KMS-11 (cell line): ENCODE results near the gene ABCA9.
"Not testable (repeated sequence)": the region's sequence is repeated elsewhere in the genome, so short reads cannot be mapped to it uniquely, and the experiment has no call there.

Experiments
- H2AFZ ChIP-seq: fragments of 200-600 bp; sonication (generic); 2 replicates; pipeline ENCODE4 v1.6.1; 2016; ENCODE audit warnings: antibody characterized with exemption, mixed run types, low read depth
- H3K27ac ChIP-seq: fragments of 200-600 bp; sonication (generic); 2 replicates; pipeline ENCODE4 v1.6.1; 2016; ENCODE audit warnings: mild to moderate bottlenecking, mixed run types
- H3K27me3 ChIP-seq: fragments of 200-600 bp; sonication (generic); 2 replicates; pipeline ENCODE4 v1.6.1; 2017; ENCODE audit warnings: mild to moderate bottlenecking, low read depth, mixed run types, moderate library complexity; ENCODE audit not compliant: insufficient read depth
- H3K36me3 ChIP-seq: fragments of 200-600 bp; sonication (generic); 2 replicates; pipeline ENCODE4 v1.6.1; 2017; ENCODE audit warnings: mild to moderate bottlenecking, mixed run types; ENCODE audit not compliant: insufficient read depth
- H3K4me1 ChIP-seq: fragments of 200-600 bp; sonication (generic); 2 replicates; pipeline ENCODE4 v1.6.1; 2016; ENCODE audit warnings: mild to moderate bottlenecking, low read depth, mixed run types; ENCODE audit not compliant: poor library complexity, severe bottlenecking
- H3K4me2 ChIP-seq: fragments of 200-600 bp; sonication (generic); 2 replicates; pipeline ENCODE4 v1.7.0; 2016; ENCODE audit warnings: mild to moderate bottlenecking, mixed run types
- H3K4me3 ChIP-seq: fragments of 200-600 bp; sonication (generic); IDR thresholded peaks from 2 replicates; pipeline ENCODE4 v1.6.1; 2017; ENCODE audit warnings: low read depth, low read length, mixed read lengths; ENCODE audit not compliant: insufficient read depth
- H3K79me2 ChIP-seq: fragments of 200-600 bp; sonication (generic); 2 replicates; pipeline ENCODE4 v1.6.1; 2016; ENCODE audit warnings: low read depth, mixed run types; ENCODE audit not compliant: insufficient read depth
- H3K9ac ChIP-seq: fragments of 200-600 bp; sonication (generic); 2 replicates; pipeline ENCODE4 v1.6.1; 2016; ENCODE audit warnings: mild to moderate bottlenecking, mixed run types
- H4K20me1 ChIP-seq: fragments of 200-600 bp; sonication (generic); 2 replicates; pipeline ENCODE4 v1.6.1; 2016; ENCODE audit warnings: mild to moderate bottlenecking, mixed run types; ENCODE audit not compliant: insufficient read depth
- TF ChIP-seq, protein P1 (sequence below): fragments of 200-600 bp; sonication (generic); conservative IDR thresholded peaks from 2 replicates; pipeline ENCODE4 v1.6.1; 2017; ENCODE audit warnings: low read depth, mild to moderate bottlenecking, antibody characterized with exemption, low read length, moderate library complexity, mixed read lengths

Gene ABCA9

GRCh38 chr17:68950725-68951124 lies 110.0 kb downstream of the ABCA9 start:
- no peak overlapping the region for H3K4me3 ChIP-seq
- H3K27me3 ChIP-seq: no peaks in the 10 kb centered on the region
- H3K79me2 ChIP-seq: no peaks in the 10 kb centered on the region
- no peak overlapping the region for H3K4me2 ChIP-seq
- H3K9ac ChIP-seq: no peak overlapping the region
- TF ChIP-seq, protein P1, sequence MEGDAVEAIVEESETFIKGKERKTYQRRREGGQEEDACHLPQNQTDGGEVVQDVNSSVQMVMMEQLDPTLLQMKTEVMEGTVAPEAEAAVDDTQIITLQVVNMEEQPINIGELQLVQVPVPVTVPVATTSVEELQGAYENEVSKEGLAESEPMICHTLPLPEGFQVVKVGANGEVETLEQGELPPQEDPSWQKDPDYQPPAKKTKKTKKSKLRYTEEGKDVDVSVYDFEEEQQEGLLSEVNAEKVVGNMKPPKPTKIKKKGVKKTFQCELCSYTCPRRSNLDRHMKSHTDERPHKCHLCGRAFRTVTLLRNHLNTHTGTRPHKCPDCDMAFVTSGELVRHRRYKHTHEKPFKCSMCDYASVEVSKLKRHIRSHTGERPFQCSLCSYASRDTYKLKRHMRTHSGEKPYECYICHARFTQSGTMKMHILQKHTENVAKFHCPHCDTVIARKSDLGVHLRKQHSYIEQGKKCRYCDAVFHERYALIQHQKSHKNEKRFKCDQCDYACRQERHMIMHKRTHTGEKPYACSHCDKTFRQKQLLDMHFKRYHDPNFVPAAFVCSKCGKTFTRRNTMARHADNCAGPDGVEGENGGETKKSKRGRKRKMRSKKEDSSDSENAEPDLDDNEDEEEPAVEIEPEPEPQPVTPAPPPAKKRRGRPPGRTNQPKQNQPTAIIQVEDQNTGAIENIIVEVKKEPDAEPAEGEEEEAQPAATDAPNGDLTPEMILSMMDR: no peak
- H3K4me1 ChIP-seq: no peaks in the 10 kb centered on the region
- H3K36me3 ChIP-seq: no peaks in the 10 kb centered on the region
- no peak overlapping the region for H3K27ac ChIP-seq
- H2AFZ ChIP-seq: no peak overlapping the region
- H4K20me1 ChIP-seq: no peaks in the 10 kb centered on the region

DNA sequence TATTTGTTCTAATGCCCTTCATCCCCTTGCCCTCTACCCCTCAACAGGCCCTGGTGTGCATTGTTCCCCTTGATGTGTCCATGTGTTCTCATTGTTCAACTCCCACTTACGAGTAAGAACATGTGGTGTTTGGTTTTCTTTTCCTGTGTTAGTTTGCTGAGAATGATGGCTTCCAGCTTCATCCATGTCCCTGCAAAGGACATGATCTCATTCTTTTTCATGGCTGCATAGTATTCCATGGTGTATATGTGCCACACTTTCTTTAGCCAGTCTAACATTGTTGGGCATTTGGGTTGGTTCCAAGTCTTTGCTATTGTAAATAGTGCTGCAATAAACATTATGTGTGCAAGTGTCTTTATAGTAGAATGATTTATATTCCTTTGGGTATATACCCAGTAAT lies 112.9 kb downstream of the ABCA9 start:
- H3K36me3 ChIP-seq, H3K27me3 ChIP-seq, H3K4me2 ChIP-seq, H4K20me1 ChIP-seq, H3K79me2 ChIP-seq, H3K4me1 ChIP-seq, H3K27ac ChIP-seq, H3K4me3 ChIP-seq, H3K9ac ChIP-seq, H2AFZ ChIP-seq: not testable (repeated sequence)

DNA sequence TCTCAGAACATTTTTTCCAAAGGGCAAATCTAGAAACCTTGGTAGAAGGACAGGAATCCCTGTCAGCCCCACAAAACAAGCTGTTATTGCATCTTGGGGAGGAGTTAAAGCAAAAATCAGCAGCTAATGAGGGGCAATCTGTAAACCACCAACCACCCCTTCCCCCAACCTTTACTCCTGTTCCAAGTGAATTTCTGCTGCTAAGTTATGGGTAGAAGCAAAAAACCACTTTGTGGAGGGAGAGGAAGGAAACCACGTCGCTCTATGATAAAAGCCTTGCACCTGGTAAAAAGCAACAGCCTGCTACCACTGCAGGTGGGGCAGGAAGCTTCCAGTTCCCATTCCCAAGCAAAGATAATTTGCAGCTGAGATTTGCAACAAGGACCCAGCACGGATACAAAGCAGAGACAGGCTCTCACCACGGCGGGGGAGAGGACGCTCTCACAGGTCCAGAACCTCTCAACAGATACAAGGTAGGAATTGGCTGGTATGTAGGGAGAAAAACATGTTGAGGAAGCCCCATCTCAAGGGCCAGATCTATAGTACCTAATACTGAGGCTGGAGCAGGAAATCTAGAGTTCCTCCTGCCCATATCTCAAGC lies 116.2 kb downstream of the ABCA9 start:
- Histone ChIP-seq H3K9ac (no peak overlapping the region), H3K79me2 (no peaks in the 10 kb centered on the region), H4K20me1 (no peaks in the 10 kb centered on the region), H2AFZ (no peak overlapping the region), H3K4me3 (no peak overlapping the region), H3K27me3 (no peaks in the 10 kb centered on the region), H3K4me1 (no peaks in the 10 kb centered on the region), H3K27ac (no peak overlapping the region), H3K4me2 (no peak overlapping the region), H3K36me3 (no peaks in the 10 kb centered on the region)
- TF ChIP-seq, protein P1: no peak

GRCh38 chr17:68943812-68944182 lies 116.9 kb downstream of the ABCA9 start:
- not testable (repeated sequence) for H3K27ac ChIP-seq, H3K79me2 ChIP-seq, H3K9ac ChIP-seq, H3K4me2 ChIP-seq, H3K27me3 ChIP-seq, H3K36me3 ChIP-seq, H3K4me1 ChIP-seq, H2AFZ ChIP-seq, H3K4me3 ChIP-seq, H4K20me1 ChIP-seq

GRCh38 chr17:68943123-68943811 lies 117.5 kb downstream of the ABCA9 start:
- TF ChIP-seq, protein P1: no peak
- Histone ChIP-seq H3K4me2 (no peak overlapping the region), H3K79me2 (no peaks in the 10 kb centered on the region), H2AFZ (no peak overlapping the region), H3K4me1 (no peaks in the 10 kb centered on the region), H3K4me3 (no peak overlapping the region), H3K36me3 (no peaks in the 10 kb centered on the region), H3K27ac (no peak overlapping the region), H4K20me1 (no peaks in the 10 kb centered on the region), H3K9ac (no peak overlapping the region), H3K27me3 (no peaks in the 10 kb centered on the region)
